Osteoblast (primary cell): ENCODE measurements around the gene TRMT61A. TPM values are rescaled to one million over a fixed set of nuclear protein-coding genes. Genes with fewer than 3 reads are reported as not detected.
A peak's percentile ranks its signal among the peaks of the same experiment; 100 is the strongest.

Experiments
- DNase-seq: peaks from one replicate; pipeline ENCODE4 v3.0.0; 2011; ENCODE audit warnings: low spot score, mixed read lengths; ENCODE audit not compliant: insufficient read length; ENCODE audit errors: missing footprints
- H2AFZ ChIP-seq: 2 replicates; pipeline ENCODE4 v1.6.0; 2011; ENCODE audit warnings: mild to moderate bottlenecking, low read length
- H3K27ac ChIP-seq: 2 replicates; pipeline ENCODE4 v1.5.1; 2011; ENCODE audit warnings: mild to moderate bottlenecking, low read depth, low read length, moderate library complexity
- H3K27me3 ChIP-seq: 2 replicates; pipeline ENCODE4 v1.6.0; 2012; ENCODE audit warnings: mild to moderate bottlenecking, control low read depth, inconsistent platforms, low read length, moderate library complexity; ENCODE audit not compliant: insufficient read depth
- H3K36me3 ChIP-seq: 2 replicates; pipeline ENCODE4 v1.5.1; 2011; ENCODE audit warnings: mild to moderate bottlenecking, low read length, control low read depth, moderate library complexity; ENCODE audit not compliant: insufficient read depth
- H3K4me1 ChIP-seq: 2 replicates; pipeline ENCODE4 v1.5.1; 2011; ENCODE audit warnings: mild to moderate bottlenecking, low read length, control low read depth, moderate library complexity; ENCODE audit not compliant: insufficient read depth
- H3K4me2 ChIP-seq: 2 replicates; pipeline ENCODE4 v1.6.0; 2011; ENCODE audit warnings: mild to moderate bottlenecking, low read length; ENCODE audit not compliant: insufficient read depth
- H3K4me3 ChIP-seq: fragments of 200-600 bp; sonication (generic); 3 replicates; pipeline ENCODE4 v1.5.1; 2012; ENCODE audit warnings: mild to moderate bottlenecking, low read length, inconsistent platforms; ENCODE audit not compliant: insufficient read depth
- H3K79me2 ChIP-seq: 2 replicates; pipeline ENCODE4 v1.6.0; 2012; ENCODE audit warnings: mild to moderate bottlenecking, low read length, control low read depth, inconsistent platforms; ENCODE audit not compliant: insufficient read depth
- H3K9me3 ChIP-seq: 2 replicates; pipeline ENCODE4 v1.5.1; 2011; ENCODE audit warnings: low read depth, low read length, control low read depth
- H4K20me1 ChIP-seq: 2 replicates; pipeline ENCODE4 v1.6.0; 2012; ENCODE audit warnings: mild to moderate bottlenecking, low read length, control low read depth; ENCODE audit not compliant: insufficient read depth
- CTCF ChIP-seq: IDR thresholded peaks from 2 replicates; pipeline ENCODE4 v1.5.1; 2011; ENCODE audit warnings: mild to moderate bottlenecking, low read depth, low read length, moderate library complexity; ENCODE audit errors: extremely low read depth
- total RNA-seq: library from RNA; depleted of rRNA; stranded (reverse); fragments of >200 nt; gene quantifications from 2 replicates; pipeline ENCODE4 v1.2.3, GENCODE V29; 2012

Gene TRMT61A
- total RNA-seq, 1 donor: 9.0 TPM

GRCh38 chr14:103576371-103577024 lies 47.5 kb downstream of the TRMT61A start:
- Histone ChIP-seq H3K9me3 (no peaks in the 10 kb centered on the region), H3K27ac (peak overlapping the region; percentile 57), H3K36me3 (peaks cover 40% of the 10 kb centered on the region), H3K4me1 (peaks cover 11% of the 10 kb centered on the region), H2AFZ (peak overlapping the region; percentile 54), H3K27me3 (no peaks in the 10 kb centered on the region), H3K4me2 (peak overlapping the region; percentile 57), H3K4me3 (no peak overlapping the region), H3K79me2 (peaks cover 48% of the 10 kb centered on the region), H4K20me1 (peaks cover 4% of the 10 kb centered on the region)
- DNase-seq: peak; percentile 96
- TF ChIP-seq CTCF: no peak

DNA sequence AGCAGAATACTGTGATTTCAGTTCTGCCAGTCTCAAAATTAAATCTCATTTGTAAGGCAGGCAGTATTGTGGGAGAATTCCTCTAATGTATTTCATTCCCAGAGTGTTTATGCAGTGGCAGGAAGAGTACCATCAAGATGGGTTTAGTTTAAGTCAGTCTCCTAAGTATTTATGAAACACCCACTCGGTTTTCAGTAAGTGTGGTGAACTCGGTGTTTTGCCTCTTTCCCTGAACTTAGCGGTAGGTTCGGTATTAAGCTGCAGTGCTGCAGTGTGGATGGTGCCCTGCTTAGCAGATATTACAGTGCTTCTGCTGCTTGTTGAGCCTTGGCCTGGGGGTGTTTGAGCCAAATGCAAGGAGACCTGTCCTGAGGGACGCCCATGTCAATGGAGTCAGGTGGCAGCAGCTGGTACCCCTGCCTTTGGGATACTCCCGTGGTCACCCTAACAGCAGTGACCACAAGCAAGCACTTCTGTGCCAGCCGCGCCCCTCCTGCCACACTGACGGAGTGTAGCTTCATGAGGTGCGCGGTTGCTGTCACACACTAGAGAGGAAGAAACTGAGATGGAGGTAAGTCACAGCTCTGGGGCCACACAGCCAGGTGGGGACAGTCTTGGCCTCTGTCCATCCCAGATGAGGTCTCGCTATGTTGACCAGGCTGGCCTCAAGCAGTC lies 49.5 kb downstream of the TRMT61A start:
- Histone ChIP-seq H2AFZ (no peak overlapping the region), H3K27ac (no peak overlapping the region), H4K20me1 (no peaks in the 10 kb centered on the region), H3K79me2 (peaks cover 49% of the 10 kb centered on the region), H3K4me2 (no peak overlapping the region), H3K4me1 (peaks cover 11% of the 10 kb centered on the region), H3K27me3 (no peaks in the 10 kb centered on the region), H3K36me3 (peaks cover 36% of the 10 kb centered on the region), H3K4me3 (no peak overlapping the region), H3K9me3 (no peaks in the 10 kb centered on the region)
- no peak for DNase-seq
- TF ChIP-seq CTCF: no peak

DNA sequence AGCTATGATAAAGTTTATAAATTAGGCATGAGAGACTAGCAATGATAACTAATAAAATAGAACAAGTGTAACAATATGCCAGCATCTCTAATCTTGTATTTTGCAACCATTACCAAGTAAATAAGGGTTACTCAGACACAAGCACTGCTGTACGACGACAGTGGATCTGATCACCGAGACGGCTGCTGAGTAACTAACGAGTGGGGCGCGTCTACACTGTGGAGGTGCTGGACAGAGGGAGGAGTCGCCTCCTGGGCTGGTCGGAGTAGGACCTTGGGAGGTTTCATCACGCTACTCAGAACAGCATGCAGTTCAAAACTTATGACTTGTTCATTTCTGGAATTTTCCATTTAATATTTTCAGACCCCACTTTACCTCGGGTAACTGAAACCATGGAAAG lies 52.2 kb downstream of the TRMT61A start:
- Histone ChIP-seq H3K27me3 (no peaks in the 10 kb centered on the region), H3K4me2 (no peak overlapping the region), H3K79me2 (peaks cover 33% of the 10 kb centered on the region), H3K27ac (no peak overlapping the region), H3K9me3 (no peaks in the 10 kb centered on the region), H3K36me3 (peaks cover 16% of the 10 kb centered on the region), H3K4me1 (peaks cover 10% of the 10 kb centered on the region), H2AFZ (no peak overlapping the region), H3K4me3 (no peak overlapping the region), H4K20me1 (no peaks in the 10 kb centered on the region)
- TF ChIP-seq CTCF: no peak
- no peak for DNase-seq

DNA sequence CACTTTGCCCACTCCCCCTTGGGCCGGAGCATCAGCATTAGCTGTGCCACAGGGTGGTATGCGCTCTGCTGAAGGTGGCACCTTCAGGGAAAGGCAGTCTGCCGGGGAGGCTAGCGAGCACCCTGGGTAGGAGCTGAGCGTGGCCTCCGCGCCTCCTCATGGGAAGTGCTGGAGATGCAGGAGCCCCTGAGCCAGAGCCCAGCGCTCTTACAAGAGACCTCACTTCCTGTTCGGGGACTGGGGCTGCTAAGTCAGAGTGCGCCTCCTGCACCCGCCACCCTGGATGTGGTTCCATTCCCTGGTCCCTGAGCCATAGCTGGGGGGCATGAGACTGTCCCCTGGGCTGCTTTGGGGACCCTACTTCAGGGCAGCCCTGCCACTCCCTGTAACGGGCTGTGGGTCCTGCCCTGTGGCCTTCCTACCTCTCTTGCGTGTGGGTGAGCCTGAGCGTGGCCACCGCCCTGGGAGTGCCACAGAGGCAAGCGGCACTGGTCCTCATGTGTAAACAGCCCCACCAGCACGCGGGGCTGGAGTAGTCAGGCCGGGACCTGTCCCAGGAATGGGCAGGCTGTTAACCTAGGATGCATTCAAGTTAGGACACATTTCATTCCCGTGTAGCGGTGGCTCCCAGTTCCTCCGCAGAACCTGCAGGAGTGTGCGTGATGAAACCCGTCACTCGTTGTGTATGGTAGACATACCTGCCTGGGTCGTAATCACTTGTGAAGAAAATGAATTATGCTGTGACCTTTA lies 53.1 kb downstream of the TRMT61A start:
- no peaks in the 10 kb centered on the region for H3K27me3 ChIP-seq
- no peaks in the 10 kb centered on the region for H4K20me1 ChIP-seq
- H3K4me3 ChIP-seq: no peak overlapping the region
- H3K9me3 ChIP-seq: no peaks in the 10 kb centered on the region
- H3K4me1 ChIP-seq: peaks cover 1% of the 10 kb centered on the region
- no peak overlapping the region for H3K27ac ChIP-seq
- no peak overlapping the region for H3K4me2 ChIP-seq
- peaks cover 16% of the 10 kb centered on the region for H3K36me3 ChIP-seq
- TF ChIP-seq CTCF: no peak
- no peak overlapping the region for H2AFZ ChIP-seq
- peak; percentile 65 for DNase-seq
- peaks cover 29% of the 10 kb centered on the region for H3K79me2 ChIP-seq
